ENCODE measurements around the gene STRN4. TPM values are rescaled to one million over a fixed set of nuclear protein-coding genes. Genes with fewer than 3 reads are reported as not detected.

The STRN4 gene
- total and polyA plus RNA-seq, 2 experiments from 2014 or later = 98.4 to 144 TPM

GRCh38 chr19:46704379-46705076 is 41.7 kb downstream of the STRN4 start:
- DNase-seq (ENCODE audit: low read depth in 1 of 2, low spot score in 1 of 2) = peak; percentile 51 to 72

DNA sequence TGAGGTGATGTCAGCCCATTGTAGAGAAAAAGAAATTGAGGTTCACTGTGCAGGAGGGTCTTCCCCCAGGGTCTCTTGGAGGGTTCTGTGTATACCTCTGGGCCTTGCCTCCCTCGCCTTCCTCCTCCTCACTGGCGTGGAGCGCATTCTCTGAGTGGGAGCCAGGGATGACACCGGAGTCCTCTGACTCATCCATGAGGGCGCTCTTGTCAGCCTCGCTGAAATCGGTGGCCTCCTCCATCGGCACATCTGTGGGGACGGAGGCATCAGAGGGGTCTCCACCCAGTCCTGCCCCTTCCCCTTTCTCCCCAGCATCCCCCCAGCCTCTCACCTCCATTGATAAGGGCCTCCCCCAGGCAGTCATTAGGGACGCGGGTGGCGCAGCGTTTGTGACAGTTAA is 45.5 kb downstream of the STRN4 start:
- no peak for TF ChIP-seq CTCF (IDR thresholded peaks at IDR 0.05; ENCODE audit: low read depth, low read length)
- Histone ChIP-seq H3K9me3 (ENCODE audit: low read depth) (no peaks in the 10 kb centered on the region), H3K4me1 (ENCODE audit: low read depth) (no peaks in the 10 kb centered on the region), H3K27ac (no peak overlapping the region), H3K4me3 (no peak overlapping the region), H3K36me3 (peaks cover 20% of the 10 kb centered on the region), H3K27me3 (no peaks in the 10 kb centered on the region)
- DNase-seq (ENCODE audit: low read depth in 1 of 2, low spot score in 1 of 2) = no peak

More at GRCh38 chr19:46704379-46705076, 41.7 kb downstream of the STRN4 start:
- peaks cover 16% of the 10 kb centered on the region for H3K36me3 ChIP-seq
- no peaks in the 10 kb centered on the region for H3K9me3 ChIP-seq (ENCODE audit: low read depth)
- no peak overlapping the region for H3K4me3 ChIP-seq
- TF ChIP-seq CTCF (IDR thresholded peaks at IDR 0.05; ENCODE audit: low read depth, low read length) = peak; percentile 97
- H3K27ac ChIP-seq = no peak overlapping the region
- no peaks in the 10 kb centered on the region for H3K27me3 ChIP-seq
- H3K4me1 ChIP-seq (ENCODE audit: low read depth) = no peaks in the 10 kb centered on the region

DNA sequence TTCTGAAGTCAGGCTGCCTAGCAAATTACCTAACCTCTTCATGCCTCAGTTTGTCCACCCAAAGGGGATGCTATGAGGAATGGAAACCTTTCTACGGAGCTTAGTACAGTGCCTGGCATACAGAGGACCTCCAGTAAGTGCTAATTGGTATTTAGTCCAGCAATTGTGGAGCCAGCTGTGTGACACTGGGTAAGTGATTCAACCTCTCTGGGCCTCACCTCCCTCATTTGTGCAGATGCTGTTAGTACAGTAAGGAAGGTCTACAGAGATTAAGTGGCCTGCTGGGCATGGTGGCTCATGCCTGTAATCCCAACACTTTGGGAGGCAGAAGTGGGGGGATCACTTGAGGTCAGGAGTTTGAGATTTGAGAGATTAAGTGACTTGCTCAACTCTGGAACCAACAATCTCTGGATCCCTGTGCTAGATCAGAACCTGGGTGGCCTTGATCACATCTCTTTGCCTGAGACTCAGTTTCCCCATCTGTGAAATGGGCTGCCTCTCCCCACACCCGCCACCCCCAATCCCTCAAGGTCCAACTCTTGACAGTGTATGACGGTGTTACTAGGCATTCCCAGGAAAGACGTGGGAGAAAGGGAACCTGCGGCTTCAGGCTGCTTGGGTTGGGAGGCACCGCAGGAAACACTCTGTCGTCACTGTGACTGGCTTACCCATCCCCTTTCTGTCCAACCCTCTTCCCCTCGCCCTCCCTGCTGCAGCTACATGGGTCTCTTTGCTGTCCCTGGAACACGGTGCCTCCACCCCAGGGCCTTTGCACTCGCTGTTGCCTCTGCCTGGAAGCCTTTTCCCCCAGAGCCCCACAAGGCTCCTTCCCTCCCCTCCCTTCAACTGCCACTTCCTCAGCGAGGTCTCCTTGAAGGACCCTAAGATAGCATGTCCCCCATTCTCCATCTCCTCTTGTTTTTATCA is 47.6 kb downstream of the STRN4 start:
- no peak overlapping the region for H3K27ac ChIP-seq
- no peaks in the 10 kb centered on the region for H3K4me1 ChIP-seq (ENCODE audit: low read depth)
- no peaks in the 10 kb centered on the region for H3K9me3 ChIP-seq (ENCODE audit: low read depth)
- no peak for TF ChIP-seq CTCF (IDR thresholded peaks at IDR 0.05; ENCODE audit: low read depth, low read length)
- H3K36me3 ChIP-seq = peaks cover 26% of the 10 kb centered on the region
- no peak for DNase-seq (ENCODE audit: low read depth in 1 of 2, low spot score in 1 of 2)
- H3K4me3 ChIP-seq = no peak overlapping the region
- H3K27me3 ChIP-seq = no peaks in the 10 kb centered on the region

DNA sequence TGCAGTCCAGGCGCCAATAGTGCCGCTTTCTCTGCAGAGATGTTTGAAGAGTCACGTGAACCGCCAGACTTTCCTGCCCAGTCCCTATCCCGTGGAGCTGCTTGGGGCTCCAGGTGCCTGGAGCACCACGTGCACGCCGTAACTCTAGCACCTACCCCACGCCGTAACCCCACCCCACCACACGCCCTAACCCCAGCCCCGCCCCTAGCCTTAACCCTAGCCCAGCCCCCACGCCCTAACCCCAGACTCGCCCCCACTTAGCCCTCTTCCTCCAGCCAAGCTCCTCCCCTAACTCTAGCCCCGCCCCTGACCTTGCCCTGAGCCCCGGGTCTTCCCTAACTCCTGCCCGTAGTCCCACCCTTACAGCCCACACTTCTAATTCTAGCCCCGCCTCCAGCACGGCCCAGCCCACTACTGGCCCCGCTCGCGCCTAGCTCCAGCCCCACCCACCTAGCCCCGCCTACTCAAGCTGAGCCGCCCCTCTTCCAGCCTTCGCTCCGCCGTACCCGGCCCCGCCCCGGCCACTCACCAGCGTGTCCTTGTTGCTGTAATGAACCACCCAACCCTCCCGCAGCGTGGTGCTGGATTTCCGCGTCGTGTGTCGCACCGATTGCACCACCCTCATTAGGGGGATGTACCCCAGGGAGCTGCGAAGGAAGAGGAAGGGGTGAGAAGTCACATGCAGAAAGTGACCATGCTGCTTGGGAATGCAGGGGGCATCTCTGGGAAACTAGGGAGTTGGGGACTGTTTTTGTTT is 48.9 kb downstream of the STRN4 start:
- Histone ChIP-seq H3K27ac (no peak overlapping the region), H3K9me3 (ENCODE audit: low read depth) (no peaks in the 10 kb centered on the region), H3K4me1 (ENCODE audit: low read depth) (no peaks in the 10 kb centered on the region), H3K27me3 (no peaks in the 10 kb centered on the region), H3K36me3 (peaks cover 35% of the 10 kb centered on the region), H3K4me3 (no peak overlapping the region)
- peak; percentile 82 to 96 for DNase-seq (ENCODE audit: low read depth in 1 of 2, low spot score in 1 of 2)
- TF ChIP-seq CTCF (IDR thresholded peaks at IDR 0.05; ENCODE audit: low read depth, low read length) = no peak

DNA sequence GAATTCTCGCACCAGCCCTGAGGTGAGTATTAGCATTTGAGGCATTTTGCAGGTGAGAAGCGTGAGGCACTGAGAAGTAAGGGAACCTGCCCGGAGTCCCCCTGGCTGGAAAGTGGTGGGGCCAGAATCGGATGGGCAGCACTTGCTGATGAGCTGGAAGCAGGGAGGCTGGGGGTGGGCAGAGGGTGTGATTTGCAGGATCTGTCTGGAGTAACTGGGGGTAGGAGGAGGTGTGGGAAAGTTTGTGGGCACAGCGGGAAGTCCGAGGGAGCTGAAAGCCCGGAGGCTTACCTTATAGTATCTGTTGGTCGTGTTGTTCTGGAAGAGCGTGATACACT is 49.4 kb downstream of the STRN4 start:
- no peak overlapping the region for H3K4me3 ChIP-seq
- DNase-seq (ENCODE audit: low read depth in 1 of 2, low spot score in 1 of 2) = no peak
- no peak overlapping the region for H3K27ac ChIP-seq
- no peaks in the 10 kb centered on the region for H3K9me3 ChIP-seq (ENCODE audit: low read depth)
- H3K4me1 ChIP-seq (ENCODE audit: low read depth) = no peaks in the 10 kb centered on the region
- H3K36me3 ChIP-seq = peaks cover 36% of the 10 kb centered on the region
- H3K27me3 ChIP-seq = no peaks in the 10 kb centered on the region
- TF ChIP-seq CTCF (IDR thresholded peaks at IDR 0.05; ENCODE audit: low read depth, low read length) = no peak
